ENCODE results near the gene COLEC11. TPM values are rescaled to one million over a fixed set of nuclear protein-coding genes. Genes with fewer than 3 reads are reported as not detected.
"Not testable (repeated sequence)": the region's sequence is repeated elsewhere in the genome, so short reads cannot be mapped to it uniquely, and the experiment has no call there.

Gene COLEC11
- polyA plus RNA-seq, 1 experiment, result 0.15 TPM

GRCh38 chr2:3558205-3559014 is 36.5 kb upstream of the COLEC11 start, which contains the start of gene RNASEH1:
Gene RNASEH1, minus strand, starts transcription at chr2:3558333. Its CDS starts 73 bp downstream, at chr2:3558260.
- no peaks in the 10 kb centered on the region for H3K27me3 ChIP-seq (ENCODE audit: control insufficient read depth, insufficient read depth, low read length)
- peaks cover 7% of the 10 kb centered on the region for H3K36me3 ChIP-seq (ENCODE audit: control insufficient read depth, insufficient read depth, low read length)
- DNase-seq (ENCODE audit: low read depth), result peak; percentile 90
- CTCF ChIA-PET, result no interaction called here
- no peak for TF ChIP-seq CTCF (IDR thresholded peaks at IDR 0.05; ENCODE audit: insufficient read depth, low read depth, low read length)
- H3K4me3 ChIP-seq (ENCODE audit: low read depth, low read length), result peak within 1 kb of the TSS; percentile 96
- POLR2A ChIA-PET, result interaction anchor here (1.0 kb wide), 1 partner anchor 17 kb away, joined by 4 read pairs; no protein-coding TSS in a partner anchor

GRCh38 chr2:3563521-3563976 is 31.4 kb upstream of the COLEC11 start:
- Histone ChIP-seq H3K27me3 (ENCODE audit: control insufficient read depth, insufficient read depth, low read length) (no peaks in the 10 kb centered on the region), H3K36me3 (ENCODE audit: control insufficient read depth, insufficient read depth, low read length) (no peaks in the 10 kb centered on the region), H3K4me3 (ENCODE audit: low read depth, low read length) (no peak overlapping the region)
- TF ChIP-seq CTCF (IDR thresholded peaks at IDR 0.05; ENCODE audit: insufficient read depth, low read depth, low read length), result no peak
- POLR2A ChIA-PET, result no interaction called here
- CTCF ChIA-PET, result no interaction called here
- no peak for DNase-seq (ENCODE audit: low read depth)

GRCh38 chr2:3565117-3565516 is 29.8 kb upstream of the COLEC11 start:
- no peak for TF ChIP-seq CTCF (IDR thresholded peaks at IDR 0.05; ENCODE audit: insufficient read depth, low read depth, low read length)
- Histone ChIP-seq H3K27me3 (ENCODE audit: control insufficient read depth, insufficient read depth, low read length) (no peaks in the 10 kb centered on the region), H3K36me3 (ENCODE audit: control insufficient read depth, insufficient read depth, low read length) (no peaks in the 10 kb centered on the region), H3K4me3 (ENCODE audit: low read depth, low read length) (no peak overlapping the region)
- POLR2A ChIA-PET, result no interaction called here
- no peak for DNase-seq (ENCODE audit: low read depth)
- CTCF ChIA-PET, result no interaction called here

GRCh38 chr2:3566806-3567205 is 28.1 kb upstream of the COLEC11 start:
- no peak for DNase-seq (ENCODE audit: low read depth)
- ChIA-PET CTCF (no interaction called here), POLR2A (no interaction called here)
- Histone ChIP-seq H3K27me3 (ENCODE audit: control insufficient read depth, insufficient read depth, low read length) (no peaks in the 10 kb centered on the region), H3K4me3 (ENCODE audit: low read depth, low read length) (no peak overlapping the region), H3K36me3 (ENCODE audit: control insufficient read depth, insufficient read depth, low read length) (no peaks in the 10 kb centered on the region)
- TF ChIP-seq CTCF (IDR thresholded peaks at IDR 0.05; ENCODE audit: insufficient read depth, low read depth, low read length), result no peak

GRCh38 chr2:3569656-3570055 is 25.3 kb upstream of the COLEC11 start:
- H3K4me3 ChIP-seq (ENCODE audit: low read depth, low read length); H3K27me3 ChIP-seq (ENCODE audit: control insufficient read depth, insufficient read depth, low read length); H3K36me3 ChIP-seq (ENCODE audit: control insufficient read depth, insufficient read depth, low read length); DNase-seq (ENCODE audit: low read depth); POLR2A ChIA-PET: not testable (repeated sequence)
- CTCF ChIA-PET, result interaction anchor here (0.7 kb wide), 1 partner anchor 34 kb away, joined by 3 read pairs; no protein-coding TSS in a partner anchor

Measured in BJ (cell line).